HG03521 (cell line): ENCODE measurements around the gene PRKAR1A.
"Not testable (repeated sequence)": the region's sequence is repeated elsewhere in the genome, so short reads cannot be mapped to it uniquely, and the experiment has no call there.

Source experiments
- ATAC-seq: cut with Tn5 transposase; IDR thresholded peaks from one replicate; pipeline ENCODE4 v1.9.1; 2021; ENCODE audit warnings: mild to moderate bottlenecking, moderate library complexity; ENCODE audit not compliant: unreplicated experiment

The PRKAR1A gene

GRCh38 chr17:68511254-68511670 is 968 bp upstream of the PRKAR1A start:
- ATAC-seq, result no peak

- ATAC-seq, result peak; percentile 42
Observed at GRCh38 chr17:68511671-68512246, 471 bp upstream of the PRKAR1A start.

- no peak for ATAC-seq
Observed at GRCh38 chr17:68512960-68513474, 787 bp downstream of the PRKAR1A start.

GRCh38 chr17:68513932-68514331 is 1.7 kb downstream of the PRKAR1A start:
- no peak for ATAC-seq

GRCh38 chr17:68514831-68515635 is 2.8 kb downstream of the PRKAR1A start:
- no peak for ATAC-seq

GRCh38 chr17:68516732-68517131 is 4.5 kb downstream of the PRKAR1A start:
- ATAC-seq, result no peak

- not testable (repeated sequence) for ATAC-seq
Observed at GRCh38 chr17:68517605-68518004, 5.4 kb downstream of the PRKAR1A start.

- no peak for ATAC-seq
Observed at GRCh38 chr17:68518063-68518815, 6.0 kb downstream of the PRKAR1A start.

- ATAC-seq, result not testable (repeated sequence)
Observed at GRCh38 chr17:68519051-68519450, 6.8 kb downstream of the PRKAR1A start.

GRCh38 chr17:68519911-68520310 is 7.7 kb downstream of the PRKAR1A start:
- no peak for ATAC-seq

GRCh38 chr17:68522266-68522665 is 10.0 kb downstream of the PRKAR1A start:
- no peak for ATAC-seq

GRCh38 chr17:68526548-68526947 is 14.3 kb downstream of the PRKAR1A start:
- ATAC-seq, result no peak

- ATAC-seq, result no peak
Observed at GRCh38 chr17:68527314-68527713, 15.1 kb downstream of the PRKAR1A start.

- no peak for ATAC-seq
Observed at GRCh38 chr17:68531252-68531651, 19.0 kb downstream of the PRKAR1A start.

GRCh38 chr17:68532826-68533225 is 20.6 kb downstream of the PRKAR1A start:
- no peak for ATAC-seq

- no peak for ATAC-seq
Observed at GRCh38 chr17:68533887-68534694, 21.9 kb downstream of the PRKAR1A start.

- no peak for ATAC-seq
Observed at GRCh38 chr17:68534695-68535088, 22.5 kb downstream of the PRKAR1A start.

- ATAC-seq, result no peak
Observed at GRCh38 chr17:68535922-68536321, 23.7 kb downstream of the PRKAR1A start.

- no peak for ATAC-seq
Observed at GRCh38 chr17:68539548-68540467, 27.6 kb downstream of the PRKAR1A start.

- ATAC-seq, result no peak
Observed at GRCh38 chr17:68540981-68541380, 28.8 kb downstream of the PRKAR1A start.
